ENCODE data around the gene IL34. TPM values are rescaled to one million over a fixed set of nuclear protein-coding genes. Genes with fewer than 3 reads are reported as not detected.

Gene IL34
- polyA plus RNA-seq, 3 donors: 0.87 to 1.2 (median 0.88) TPM

- DNase-seq: no peak
Observed at GRCh38 chr16:70676675-70677498, 30.5 kb downstream of the IL34 start.

- DNase-seq: no peak
Observed at GRCh38 chr16:70677499-70678120, 31.3 kb downstream of the IL34 start.

GRCh38 chr16:70678121-70678897 lies 31.9 kb downstream of the IL34 start:
- DNase-seq: no peak

GRCh38 chr16:70678898-70679670 lies 32.7 kb downstream of the IL34 start:
- DNase-seq: no peak

GRCh38 chr16:70679671-70680494 lies 33.5 kb downstream of the IL34 start:
- no peak for DNase-seq

- DNase-seq: no peak
Observed at GRCh38 chr16:70680495-70681381, 34.4 kb downstream of the IL34 start.

GRCh38 chr16:70681382-70682238 lies 35.3 kb downstream of the IL34 start:
- DNase-seq: no peak

GRCh38 chr16:70682239-70683145 lies 36.1 kb downstream of the IL34 start:
- no peak for DNase-seq

- DNase-seq: no peak
Observed at GRCh38 chr16:70683146-70683944, 37.0 kb downstream of the IL34 start.

GRCh38 chr16:70684146-70685060 lies 38.0 kb downstream of the IL34 start:
- DNase-seq: no peak

GRCh38 chr16:70685061-70685937 lies 38.9 kb downstream of the IL34 start:
- DNase-seq: no peak

GRCh38 chr16:70685938-70686375 lies 39.6 kb downstream of the IL34 start, which contains the start of gene MTSS2:
MTSS2 (minus strand) TSS chr16:70686053; CDS start chr16:70685791, 262 bp downstream.
- peak; percentile 91 for DNase-seq

GRCh38 chr16:70686376-70687101 lies 40.2 kb downstream of the IL34 start:
- no peak for DNase-seq

- no peak for DNase-seq
Observed at GRCh38 chr16:70687102-70687511, 40.7 kb downstream of the IL34 start.

Measured in renal pelvis (tissue), 4 donors.